ENCODE data around the gene CCDC13. TPM values are rescaled to one million over a fixed set of nuclear protein-coding genes. Genes with fewer than 3 reads are reported as not detected.

Gene CCDC13
- total RNA-seq, 1 experiment from 2014 or later: 0.41 TPM

DNA sequence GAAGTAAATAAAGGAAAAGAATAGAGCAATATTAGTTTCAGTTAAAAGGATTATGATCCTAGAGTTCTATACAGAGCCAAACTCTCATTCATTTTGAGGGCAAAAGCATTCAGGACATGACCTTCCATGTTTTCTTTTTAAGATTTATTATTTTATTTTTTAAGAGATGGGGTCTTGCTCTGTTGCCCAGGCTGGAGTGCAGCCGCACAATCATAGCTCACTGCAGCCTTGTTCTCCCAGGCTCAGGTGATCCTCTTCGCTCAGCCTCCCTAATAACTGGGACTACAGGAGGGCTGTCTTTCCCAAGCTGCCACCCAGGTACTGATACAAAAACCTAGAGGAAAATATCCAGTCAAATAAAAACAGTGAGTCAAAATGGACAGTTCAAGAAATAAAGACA lies 13.6 kb upstream of the CCDC13 start:
- Histone ChIP-seq H3K9me3 (ENCODE audit: insufficient read depth, low read depth) (no peaks in the 10 kb centered on the region), H4K20me1 (ENCODE audit: insufficient read depth) (peaks cover 4% of the 10 kb centered on the region; the same call in 1 of the 2 replicates), H3K79me2 (ENCODE audit: low read depth) (no peaks in the 10 kb centered on the region; the same call in 1 of the 2 replicates), H3K4me3 (no peak overlapping the region), H3K4me1 (replicated peaks; ENCODE audit: insufficient read depth) (no peaks in the 10 kb centered on the region), H3K4me2 (no peak overlapping the region), H3K36me3 (ENCODE audit: low read depth) (peaks cover 26% of the 10 kb centered on the region), H3K27me3 (ENCODE audit: insufficient read depth, low read depth) (no peaks in the 10 kb centered on the region), H3K27ac (no peak overlapping the region), H2AFZ (no peak overlapping the region), H3F3A (ENCODE audit: insufficient read depth, low read depth) (peaks cover 8% of the 10 kb centered on the region; the same call in 1 of the 2 replicates), H3K9me2 (ENCODE audit: insufficient read depth) (no peaks in the 10 kb centered on the region)
- ChIA-PET CTCF (no interaction called here), POLR2A (ENCODE audit: unreplicated experiment) (no interaction called here)
- intact Hi-C loops (cut with micrococcal nuclease; ENCODE audit: unreplicated experiment): no loop called here
- BruUV-seq (replicated peaks): no TSS peak
- TF ChIP-seq EZH2 (IDR thresholded peaks at IDR 0.05; ENCODE audit: low read depth): no peak
- TF ChIP-seq, protein P1, sequence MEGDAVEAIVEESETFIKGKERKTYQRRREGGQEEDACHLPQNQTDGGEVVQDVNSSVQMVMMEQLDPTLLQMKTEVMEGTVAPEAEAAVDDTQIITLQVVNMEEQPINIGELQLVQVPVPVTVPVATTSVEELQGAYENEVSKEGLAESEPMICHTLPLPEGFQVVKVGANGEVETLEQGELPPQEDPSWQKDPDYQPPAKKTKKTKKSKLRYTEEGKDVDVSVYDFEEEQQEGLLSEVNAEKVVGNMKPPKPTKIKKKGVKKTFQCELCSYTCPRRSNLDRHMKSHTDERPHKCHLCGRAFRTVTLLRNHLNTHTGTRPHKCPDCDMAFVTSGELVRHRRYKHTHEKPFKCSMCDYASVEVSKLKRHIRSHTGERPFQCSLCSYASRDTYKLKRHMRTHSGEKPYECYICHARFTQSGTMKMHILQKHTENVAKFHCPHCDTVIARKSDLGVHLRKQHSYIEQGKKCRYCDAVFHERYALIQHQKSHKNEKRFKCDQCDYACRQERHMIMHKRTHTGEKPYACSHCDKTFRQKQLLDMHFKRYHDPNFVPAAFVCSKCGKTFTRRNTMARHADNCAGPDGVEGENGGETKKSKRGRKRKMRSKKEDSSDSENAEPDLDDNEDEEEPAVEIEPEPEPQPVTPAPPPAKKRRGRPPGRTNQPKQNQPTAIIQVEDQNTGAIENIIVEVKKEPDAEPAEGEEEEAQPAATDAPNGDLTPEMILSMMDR (conservative IDR thresholded peaks at IDR 0.05): no peak
- no peak for DNase-seq

DNA sequence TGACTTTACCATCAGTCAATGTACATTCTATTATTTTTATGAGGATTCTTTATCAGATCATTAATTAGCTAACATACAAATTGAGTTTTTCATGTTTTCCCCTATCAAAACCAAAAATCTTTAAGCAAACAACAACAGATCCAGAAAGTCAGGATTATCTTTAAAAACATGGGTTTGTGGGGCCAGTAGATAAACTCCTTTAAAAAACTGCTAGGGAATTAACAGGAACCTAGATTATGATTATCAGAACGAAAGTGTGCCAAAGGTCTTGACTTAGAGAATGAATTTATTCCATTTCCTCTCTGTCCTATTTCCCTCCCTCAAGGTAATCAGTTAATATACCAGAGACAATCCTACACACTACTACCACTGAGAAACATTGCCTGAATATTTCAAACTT lies 13.2 kb upstream of the CCDC13 start:
- Histone ChIP-seq H2AFZ (no peak overlapping the region), H3F3A (ENCODE audit: insufficient read depth, low read depth) (peaks cover 8% of the 10 kb centered on the region; the same call in 1 of the 2 replicates), H4K20me1 (ENCODE audit: insufficient read depth) (no peaks in the 10 kb centered on the region; the same call in 1 of the 2 replicates), H3K4me1 (replicated peaks; ENCODE audit: insufficient read depth) (no peaks in the 10 kb centered on the region), H3K9me3 (ENCODE audit: insufficient read depth, low read depth) (no peaks in the 10 kb centered on the region), H3K36me3 (ENCODE audit: low read depth) (peaks cover 26% of the 10 kb centered on the region), H3K4me2 (no peak overlapping the region), H3K4me3 (no peak overlapping the region), H3K27ac (no peak overlapping the region), H3K9me2 (ENCODE audit: insufficient read depth) (no peaks in the 10 kb centered on the region), H3K79me2 (ENCODE audit: low read depth) (no peaks in the 10 kb centered on the region; the same call in 1 of the 2 replicates), H3K27me3 (ENCODE audit: insufficient read depth, low read depth) (no peaks in the 10 kb centered on the region)
- TF ChIP-seq, protein P1 (conservative IDR thresholded peaks at IDR 0.05): no peak
- no peak for TF ChIP-seq EZH2 (IDR thresholded peaks at IDR 0.05; ENCODE audit: low read depth)
- no TSS peak for BruUV-seq (replicated peaks)
- intact Hi-C loops (cut with micrococcal nuclease; ENCODE audit: unreplicated experiment): no loop called here
- ChIA-PET POLR2A (ENCODE audit: unreplicated experiment) (interaction anchor here (0.6 kb wide), 1 partner anchor 160 kb away, joined by 4 read pairs; no protein-coding TSS in a partner anchor), CTCF (no interaction called here)
- DNase-seq: no peak

DNA sequence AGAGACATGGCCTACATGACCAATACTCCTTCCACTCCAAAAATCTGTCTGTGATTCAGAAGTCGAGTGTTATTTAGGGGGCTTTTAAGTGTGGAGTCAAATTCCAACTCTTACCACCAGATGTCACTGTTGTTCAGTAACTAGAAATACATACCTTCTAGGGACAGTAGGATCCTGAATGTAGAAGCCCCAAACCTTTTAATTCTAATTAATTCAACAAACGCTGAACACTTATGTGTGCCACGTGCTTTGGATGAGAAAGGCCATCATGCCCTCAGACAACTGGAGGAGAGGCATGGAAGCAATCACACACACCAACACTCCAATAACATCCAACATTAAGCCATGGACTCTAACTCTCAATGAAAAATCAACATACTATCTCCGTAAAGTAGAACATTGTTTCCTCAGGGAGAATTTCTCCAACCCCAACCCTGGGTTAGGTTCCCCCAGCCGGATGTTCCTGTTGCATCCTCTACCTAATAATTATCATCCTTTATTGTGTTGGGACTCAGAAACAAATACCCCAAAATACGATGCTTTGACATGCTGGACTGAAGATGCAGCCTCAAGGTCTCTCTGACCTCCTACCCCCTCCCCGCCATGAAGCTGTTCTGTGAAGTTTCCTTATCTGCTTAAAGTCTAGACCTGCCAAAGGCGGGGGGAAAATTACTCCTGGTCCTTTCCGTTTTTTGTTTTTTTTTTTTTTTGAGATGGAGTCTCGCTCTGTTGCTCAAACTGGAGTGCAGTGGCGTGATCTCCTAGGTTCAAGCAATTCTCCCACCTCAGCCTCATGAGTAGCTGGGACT lies 8.0 kb upstream of the CCDC13 start:
- H4K20me1 ChIP-seq (ENCODE audit: insufficient read depth): no peaks in the 10 kb centered on the region
- no peaks in the 10 kb centered on the region for H3K79me2 ChIP-seq (ENCODE audit: low read depth)
- H3K36me3 ChIP-seq (ENCODE audit: low read depth): peaks cover 14% of the 10 kb centered on the region
- ChIA-PET CTCF (interaction anchor here (0.7 to 1.0 kb wide), 2 partner anchors 48 to 200 kb away, joined by 6 to 10 read pairs; no protein-coding TSS in a partner anchor), POLR2A (ENCODE audit: unreplicated experiment) (no interaction called here)
- no peaks in the 10 kb centered on the region for H3K9me2 ChIP-seq (ENCODE audit: insufficient read depth)
- no peak for TF ChIP-seq EZH2 (IDR thresholded peaks at IDR 0.05; ENCODE audit: low read depth)
- TF ChIP-seq, protein P1 (conservative IDR thresholded peaks at IDR 0.05): peak; percentile 86
- peak in 1 of 2 experiments; percentile 55 for DNase-seq
- intact Hi-C loops (cut with micrococcal nuclease; ENCODE audit: unreplicated experiment): loop anchor here (1.0 kb wide), 2 partner anchors 58 to 100 kb away; no protein-coding TSS in a partner anchor
- H2AFZ ChIP-seq: no peak overlapping the region
- H3K4me1 ChIP-seq (replicated peaks; ENCODE audit: insufficient read depth): no peaks in the 10 kb centered on the region
- H3K27ac ChIP-seq: no peak overlapping the region
- H3K4me3 ChIP-seq: no peak overlapping the region
- H3K27me3 ChIP-seq (ENCODE audit: insufficient read depth, low read depth): no peaks in the 10 kb centered on the region
- no TSS peak for BruUV-seq (replicated peaks)
- H3K9me3 ChIP-seq (ENCODE audit: insufficient read depth, low read depth): no peaks in the 10 kb centered on the region
- H3K4me2 ChIP-seq: no peak overlapping the region
- peaks cover 8% of the 10 kb centered on the region; the same call in 1 of the 2 replicates for H3F3A ChIP-seq (ENCODE audit: insufficient read depth, low read depth)
